ENCODE data around the gene WARS2.

The WARS2 gene

GRCh38 chr1:119045096-119045746 lies 95.2 kb downstream of the WARS2 start:
- no peak for TF ChIP-seq SIN3A (IDR thresholded peaks at IDR 0.05; ENCODE audit: borderline replicate concordance, insufficient read depth, low read length)
- no peak for TF ChIP-seq TAF1 (IDR thresholded peaks at IDR 0.05; ENCODE audit: borderline replicate concordance, insufficient read depth, low read length)
- TF ChIP-seq, protein P1, sequence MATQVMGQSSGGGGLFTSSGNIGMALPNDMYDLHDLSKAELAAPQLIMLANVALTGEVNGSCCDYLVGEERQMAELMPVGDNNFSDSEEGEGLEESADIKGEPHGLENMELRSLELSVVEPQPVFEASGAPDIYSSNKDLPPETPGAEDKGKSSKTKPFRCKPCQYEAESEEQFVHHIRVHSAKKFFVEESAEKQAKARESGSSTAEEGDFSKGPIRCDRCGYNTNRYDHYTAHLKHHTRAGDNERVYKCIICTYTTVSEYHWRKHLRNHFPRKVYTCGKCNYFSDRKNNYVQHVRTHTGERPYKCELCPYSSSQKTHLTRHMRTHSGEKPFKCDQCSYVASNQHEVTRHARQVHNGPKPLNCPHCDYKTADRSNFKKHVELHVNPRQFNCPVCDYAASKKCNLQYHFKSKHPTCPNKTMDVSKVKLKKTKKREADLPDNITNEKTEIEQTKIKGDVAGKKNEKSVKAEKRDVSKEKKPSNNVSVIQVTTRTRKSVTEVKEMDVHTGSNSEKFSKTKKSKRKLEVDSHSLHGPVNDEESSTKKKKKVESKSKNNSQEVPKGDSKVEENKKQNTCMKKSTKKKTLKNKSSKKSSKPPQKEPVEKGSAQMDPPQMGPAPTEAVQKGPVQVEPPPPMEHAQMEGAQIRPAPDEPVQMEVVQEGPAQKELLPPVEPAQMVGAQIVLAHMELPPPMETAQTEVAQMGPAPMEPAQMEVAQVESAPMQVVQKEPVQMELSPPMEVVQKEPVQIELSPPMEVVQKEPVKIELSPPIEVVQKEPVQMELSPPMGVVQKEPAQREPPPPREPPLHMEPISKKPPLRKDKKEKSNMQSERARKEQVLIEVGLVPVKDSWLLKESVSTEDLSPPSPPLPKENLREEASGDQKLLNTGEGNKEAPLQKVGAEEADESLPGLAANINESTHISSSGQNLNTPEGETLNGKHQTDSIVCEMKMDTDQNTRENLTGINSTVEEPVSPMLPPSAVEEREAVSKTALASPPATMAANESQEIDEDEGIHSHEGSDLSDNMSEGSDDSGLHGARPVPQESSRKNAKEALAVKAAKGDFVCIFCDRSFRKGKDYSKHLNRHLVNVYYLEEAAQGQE (IDR thresholded peaks at IDR 0.05; ENCODE audit: insufficient read depth in 1 of 2, low read depth in 2 of 2, low read length in 2 of 2) = no peak
- no peak for TF ChIP-seq FOXP2 (optimal IDR thresholded peaks at IDR 0.05; ENCODE audit: borderline replicate concordance, extremely low read depth, extremely low read length, insufficient read depth)
- no peak for TF ChIP-seq POLR2AphosphoS5 (IDR thresholded peaks at IDR 0.05; ENCODE audit: low read depth, low read length)

DNA sequence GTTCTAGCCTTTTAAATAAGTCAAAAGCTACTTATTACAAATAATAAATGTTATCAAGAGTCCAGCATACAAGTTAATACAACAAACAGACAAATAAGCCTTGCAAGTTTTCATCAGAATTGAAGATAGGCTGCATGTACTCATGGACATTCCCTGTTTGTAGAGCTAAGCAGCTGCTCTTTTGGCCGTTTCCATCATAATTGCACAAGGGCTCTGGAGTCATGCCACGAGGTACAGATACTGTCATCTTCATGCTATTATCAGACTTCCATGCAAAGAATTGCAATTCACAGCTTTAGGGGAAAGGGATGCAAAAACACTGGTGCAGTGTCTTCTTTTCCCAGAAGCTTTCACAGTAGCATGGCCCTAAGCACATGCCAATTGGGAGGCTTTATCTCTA lies 99.5 kb downstream of the WARS2 start:
- TF ChIP-seq, protein P1 (IDR thresholded peaks at IDR 0.05; ENCODE audit: insufficient read depth in 1 of 2, low read depth in 2 of 2, low read length in 2 of 2) = no peak
- TF ChIP-seq POLR2AphosphoS5 (IDR thresholded peaks at IDR 0.05; ENCODE audit: low read depth, low read length) (no peak), FOXP2 (optimal IDR thresholded peaks at IDR 0.05; ENCODE audit: borderline replicate concordance, extremely low read depth, extremely low read length, insufficient read depth) (no peak)

GRCh38 chr1:119040489-119040888 lies 100.0 kb downstream of the WARS2 start:
- TF ChIP-seq FOXP2 (optimal IDR thresholded peaks at IDR 0.05; ENCODE audit: borderline replicate concordance, extremely low read depth, extremely low read length, insufficient read depth) (no peak), POLR2AphosphoS5 (IDR thresholded peaks at IDR 0.05; ENCODE audit: low read depth, low read length) (no peak)

GRCh38 chr1:119038363-119038762 lies 102.1 kb downstream of the WARS2 start:
- TF ChIP-seq POLR2AphosphoS5 (IDR thresholded peaks at IDR 0.05; ENCODE audit: low read depth, low read length) = no peak
- TF ChIP-seq FOXP2 (optimal IDR thresholded peaks at IDR 0.05; ENCODE audit: borderline replicate concordance, extremely low read depth, extremely low read length, insufficient read depth) = no peak
- TF ChIP-seq, protein P1 (IDR thresholded peaks at IDR 0.05; ENCODE audit: insufficient read depth in 1 of 2, low read depth in 2 of 2, low read length in 2 of 2) = no peak
- no peak for TF ChIP-seq TAF1 (IDR thresholded peaks at IDR 0.05; ENCODE audit: borderline replicate concordance, insufficient read depth, low read length)
- TF ChIP-seq SIN3A (IDR thresholded peaks at IDR 0.05; ENCODE audit: borderline replicate concordance, insufficient read depth, low read length) = no peak

DNA sequence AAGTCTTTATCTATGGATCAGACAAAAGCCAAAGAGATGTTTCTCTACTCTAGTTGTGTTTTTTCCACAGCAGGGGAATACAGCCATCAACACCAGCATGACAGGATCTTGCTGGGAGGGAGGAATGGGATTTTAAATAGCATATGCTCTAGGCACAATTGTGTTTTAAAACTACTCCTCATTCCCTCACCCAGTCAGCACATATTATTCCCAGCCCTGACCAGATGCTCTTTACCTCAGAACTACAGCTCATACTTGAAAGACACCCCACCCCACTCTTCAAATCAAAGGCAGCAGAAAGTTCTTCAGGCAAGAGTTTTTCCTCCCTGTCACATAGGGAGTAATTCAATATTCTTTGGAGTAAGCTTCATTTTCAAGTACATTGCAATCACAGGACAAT lies 106.1 kb downstream of the WARS2 start:
- TF ChIP-seq SIN3A (IDR thresholded peaks at IDR 0.05; ENCODE audit: borderline replicate concordance, insufficient read depth, low read length) (no peak), POLR2AphosphoS5 (IDR thresholded peaks at IDR 0.05; ENCODE audit: low read depth, low read length) (no peak), FOXP2 (optimal IDR thresholded peaks at IDR 0.05; ENCODE audit: borderline replicate concordance, extremely low read depth, extremely low read length, insufficient read depth) (no peak), TAF1 (IDR thresholded peaks at IDR 0.05; ENCODE audit: borderline replicate concordance, insufficient read depth, low read length) (no peak)
- TF ChIP-seq, protein P1 (IDR thresholded peaks at IDR 0.05; ENCODE audit: insufficient read depth in 1 of 2, low read depth in 2 of 2, low read length in 2 of 2) = no peak
